ENCODE data around the gene TAF4B. TPM values are rescaled to one million over a fixed set of nuclear protein-coding genes. Genes with fewer than 3 reads are reported as not detected.
"Not testable (repeated sequence)": the region's sequence is repeated elsewhere in the genome, so short reads cannot be mapped to it uniquely, and the experiment has no call there.

TAF4B gene
- total RNA-seq, 2 donors from 2014 or later: 2.4 to 3.1 TPM

GRCh38 chr18:26287644-26288043 is 61.4 kb downstream of the TAF4B start:
- Histone ChIP-seq H3K4me3 (no peak overlapping the region), H3K27me3 (no peaks in the 10 kb centered on the region), H3K4me1 (no peaks in the 10 kb centered on the region), H3K36me3 (no peaks in the 10 kb centered on the region), H3K27ac (no peak overlapping the region), H3K9me3 (no peaks in the 10 kb centered on the region)
- DNase-seq (ENCODE audit: low spot score): no peak
- TF ChIP-seq CTCF (IDR thresholded peaks at IDR 0.05): no peak

GRCh38 chr18:26290385-26290784 is 64.1 kb downstream of the TAF4B start:
- TF ChIP-seq CTCF (IDR thresholded peaks at IDR 0.05): no peak
- DNase-seq (ENCODE audit: low spot score): no peak
- H3K36me3 ChIP-seq: no peaks in the 10 kb centered on the region
- H3K4me1 ChIP-seq: no peaks in the 10 kb centered on the region
- H3K27ac ChIP-seq: no peak overlapping the region
- no peaks in the 10 kb centered on the region for H3K27me3 ChIP-seq
- H3K9me3 ChIP-seq: no peaks in the 10 kb centered on the region
- no peak overlapping the region for H3K4me3 ChIP-seq

GRCh38 chr18:26293982-26294381 is 67.7 kb downstream of the TAF4B start:
- no peaks in the 10 kb centered on the region for H3K9me3 ChIP-seq
- no peak overlapping the region for H3K27ac ChIP-seq
- TF ChIP-seq CTCF (IDR thresholded peaks at IDR 0.05): no peak
- no peak overlapping the region for H3K4me3 ChIP-seq
- H3K27me3 ChIP-seq: no peaks in the 10 kb centered on the region
- H3K4me1 ChIP-seq: no peaks in the 10 kb centered on the region
- no peaks in the 10 kb centered on the region for H3K36me3 ChIP-seq
- DNase-seq (ENCODE audit: low spot score): no peak

- Histone ChIP-seq H3K9me3 (no peaks in the 10 kb centered on the region), H3K27me3 (no peaks in the 10 kb centered on the region), H3K4me1 (no peaks in the 10 kb centered on the region), H3K36me3 (no peaks in the 10 kb centered on the region), H3K4me3 (no peak overlapping the region), H3K27ac (no peak overlapping the region)
- DNase-seq (ENCODE audit: low spot score): no peak
- no peak for TF ChIP-seq CTCF (IDR thresholded peaks at IDR 0.05)
These were observed 71.9 kb downstream of the TAF4B start for GRCh38 chr18:26298107-26298506.

GRCh38 chr18:26301681-26302080 is 75.4 kb downstream of the TAF4B start:
- Histone ChIP-seq H3K36me3 (no peaks in the 10 kb centered on the region), H3K4me3 (no peak overlapping the region), H3K27ac (no peak overlapping the region), H3K9me3 (no peaks in the 10 kb centered on the region), H3K27me3 (no peaks in the 10 kb centered on the region), H3K4me1 (no peaks in the 10 kb centered on the region)
- DNase-seq (ENCODE audit: low spot score): no peak
- TF ChIP-seq CTCF (IDR thresholded peaks at IDR 0.05): no peak

GRCh38 chr18:26303222-26303621 is 77.0 kb downstream of the TAF4B start:
- H3K9me3 ChIP-seq; H3K27me3 ChIP-seq; H3K4me3 ChIP-seq; H3K27ac ChIP-seq; DNase-seq (ENCODE audit: low spot score); H3K4me1 ChIP-seq; H3K36me3 ChIP-seq: not testable (repeated sequence)
